Central memory CD8-positive, alpha-beta T cell (primary cell): Measurements from ENCODE around the gene CNKSR2.

Experiments used
- ATAC-seq: fragments of 150-1000 bp; cut with Tn5 transposase; replicated peaks from 2 replicates; pipeline ENCODE4 v1.10.0; 2022; ENCODE audit warnings: mild to moderate bottlenecking, moderate FRiP score, moderate number of reproducible peaks; ENCODE audit not compliant: poor library complexity, severe bottlenecking; ENCODE audit errors: extremely low read depth
- DNase-seq, 2 donors: peaks; one replicate each; pipeline ENCODE4 v3.0.0; 2021; ENCODE audit warnings: low spot score in 2 of 2
- H3K27ac Mint-ChIP-seq: one replicate; pipeline ENCODE4 v1.8.0; 2022; ENCODE audit warnings: low read depth, mild to moderate bottlenecking, moderate library complexity, mixed read lengths
- H3K27me3 Mint-ChIP-seq: one replicate; pipeline ENCODE4 v1.8.0; 2022; ENCODE audit warnings: mixed read lengths
- H3K36me3 Mint-ChIP-seq: one replicate; pipeline ENCODE4 v1.8.0; 2022; ENCODE audit warnings: mild to moderate bottlenecking, moderate library complexity, mixed read lengths; ENCODE audit not compliant: insufficient read depth
- H3K4me1 Mint-ChIP-seq: one replicate; pipeline ENCODE4 v1.8.0; 2022; ENCODE audit warnings: mixed read lengths
- H3K4me3 Mint-ChIP-seq: one replicate; pipeline ENCODE4 v1.8.0; 2022; ENCODE audit warnings: mild to moderate bottlenecking, moderate library complexity, mixed read lengths
- H3K9me3 Mint-ChIP-seq: one replicate; pipeline ENCODE4 v1.8.0; 2022; ENCODE audit warnings: mixed read lengths

Gene CNKSR2

GRCh38 chrX:21639775-21640174 is 265.6 kb downstream of the CNKSR2 start:
- Mint-ChIP-seq H3K27ac (no peak overlapping the region), H3K4me3 (no peak overlapping the region), H3K9me3 (no peaks in the 10 kb centered on the region), H3K4me1 (no peaks in the 10 kb centered on the region), H3K27me3 (no peaks in the 10 kb centered on the region), H3K36me3 (no peaks in the 10 kb centered on the region)
- ATAC-seq: no peak
- no peak for DNase-seq

GRCh38 chrX:21645431-21645830 is 271.2 kb downstream of the CNKSR2 start:
- ATAC-seq: no peak
- H3K9me3 Mint-ChIP-seq: no peaks in the 10 kb centered on the region
- no peak overlapping the region for H3K4me3 Mint-ChIP-seq
- H3K36me3 Mint-ChIP-seq: no peaks in the 10 kb centered on the region
- no peaks in the 10 kb centered on the region for H3K27me3 Mint-ChIP-seq
- no peak for DNase-seq
- H3K4me1 Mint-ChIP-seq: no peaks in the 10 kb centered on the region
- no peak overlapping the region for H3K27ac Mint-ChIP-seq

GRCh38 chrX:21645886-21646285 is 271.7 kb downstream of the CNKSR2 start:
- no peak overlapping the region for H3K4me3 Mint-ChIP-seq
- ATAC-seq (no peak), DNase-seq (no peak)
- no peaks in the 10 kb centered on the region for H3K27me3 Mint-ChIP-seq
- H3K9me3 Mint-ChIP-seq: no peaks in the 10 kb centered on the region
- H3K27ac Mint-ChIP-seq: no peak overlapping the region
- H3K36me3 Mint-ChIP-seq: no peaks in the 10 kb centered on the region
- no peaks in the 10 kb centered on the region for H3K4me1 Mint-ChIP-seq

GRCh38 chrX:21655901-21656586 is 281.8 kb downstream of the CNKSR2 start:
- Mint-ChIP-seq H3K9me3 (no peaks in the 10 kb centered on the region), H3K4me1 (no peaks in the 10 kb centered on the region), H3K4me3 (no peak overlapping the region), H3K36me3 (no peaks in the 10 kb centered on the region), H3K27ac (no peak overlapping the region), H3K27me3 (no peaks in the 10 kb centered on the region)
- ATAC-seq (no peak), DNase-seq (no peak)

- Mint-ChIP-seq H3K27ac (no peak overlapping the region), H3K4me1 (no peaks in the 10 kb centered on the region), H3K36me3 (no peaks in the 10 kb centered on the region), H3K9me3 (no peaks in the 10 kb centered on the region), H3K4me3 (no peak overlapping the region), H3K27me3 (no peaks in the 10 kb centered on the region)
- ATAC-seq (no peak), DNase-seq (no peak)
These were observed 282.5 kb downstream of the CNKSR2 start for GRCh38 chrX:21656587-21657317.

- ATAC-seq (no peak), DNase-seq (no peak)
- Mint-ChIP-seq H3K36me3 (no peaks in the 10 kb centered on the region), H3K27ac (no peak overlapping the region), H3K4me1 (no peaks in the 10 kb centered on the region), H3K9me3 (no peaks in the 10 kb centered on the region), H3K27me3 (no peaks in the 10 kb centered on the region), H3K4me3 (peak overlapping the region; percentile 11)
These were observed 283.3 kb downstream of the CNKSR2 start for GRCh38 chrX:21657318-21658151.

- Mint-ChIP-seq H3K27ac (no peak within 1 kb of the TSS), H3K4me1 (no peaks in the 10 kb centered on the region), H3K9me3 (no peaks in the 10 kb centered on the region), H3K4me3 (peak within 1 kb of the TSS; percentile 11), H3K36me3 (no peaks in the 10 kb centered on the region), H3K27me3 (no peaks in the 10 kb centered on the region)
- ATAC-seq (no peak), DNase-seq (no peak)
These were observed 284.0 kb downstream of the CNKSR2 start, which contains the start of gene KLHL34 for GRCh38 chrX:21658152-21658737. Gene KLHL34 (minus strand): TSS chrX:21658330. CDS start chrX:21657788, 542 bp downstream.

GRCh38 chrX:21658746-21659145 is 284.5 kb downstream of the CNKSR2 start:
- H3K36me3 Mint-ChIP-seq: no peaks in the 10 kb centered on the region
- no peak overlapping the region for H3K4me3 Mint-ChIP-seq
- no peak overlapping the region for H3K27ac Mint-ChIP-seq
- ATAC-seq: no peak
- no peak for DNase-seq
- no peaks in the 10 kb centered on the region for H3K27me3 Mint-ChIP-seq
- no peaks in the 10 kb centered on the region for H3K9me3 Mint-ChIP-seq
- H3K4me1 Mint-ChIP-seq: no peaks in the 10 kb centered on the region

- no peaks in the 10 kb centered on the region for H3K9me3 Mint-ChIP-seq
These were observed 285.1 kb downstream of the CNKSR2 start for GRCh38 chrX:21659320-21659719.

GRCh38 chrX:21660156-21660555 is 285.9 kb downstream of the CNKSR2 start:
- no peaks in the 10 kb centered on the region for H3K36me3 Mint-ChIP-seq
- no peak overlapping the region for H3K27ac Mint-ChIP-seq
- no peaks in the 10 kb centered on the region for H3K9me3 Mint-ChIP-seq
- no peak for DNase-seq
- peaks cover 8% of the 10 kb centered on the region for H3K27me3 Mint-ChIP-seq
- ATAC-seq: no peak
- H3K4me3 Mint-ChIP-seq: no peak overlapping the region
- no peaks in the 10 kb centered on the region for H3K4me1 Mint-ChIP-seq

More at GRCh38 chrX:21659320-21659719, 285.1 kb downstream of the CNKSR2 start:
- ATAC-seq (no peak), DNase-seq (no peak)
- H3K36me3 Mint-ChIP-seq: no peaks in the 10 kb centered on the region
- H3K27me3 Mint-ChIP-seq: no peaks in the 10 kb centered on the region
- H3K27ac Mint-ChIP-seq: no peak overlapping the region
- no peaks in the 10 kb centered on the region for H3K4me1 Mint-ChIP-seq
- H3K4me3 Mint-ChIP-seq: no peak overlapping the region

- H3K4me1 Mint-ChIP-seq: no peaks in the 10 kb centered on the region
- H3K27ac Mint-ChIP-seq: no peak overlapping the region
- ATAC-seq (no peak), DNase-seq (no peak)
- H3K4me3 Mint-ChIP-seq: no peak overlapping the region
- no peaks in the 10 kb centered on the region for H3K36me3 Mint-ChIP-seq
- H3K9me3 Mint-ChIP-seq: peaks cover 4% of the 10 kb centered on the region
- H3K27me3 Mint-ChIP-seq: peaks cover 11% of the 10 kb centered on the region
These were observed 287.1 kb downstream of the CNKSR2 start for GRCh38 chrX:21661316-21661715.

- no peak overlapping the region for H3K4me3 Mint-ChIP-seq
- no peaks in the 10 kb centered on the region for H3K4me1 Mint-ChIP-seq
- H3K36me3 Mint-ChIP-seq: no peaks in the 10 kb centered on the region
- H3K27ac Mint-ChIP-seq: no peak overlapping the region
- DNase-seq (no peak), ATAC-seq (no peak)
- H3K27me3 Mint-ChIP-seq: peaks cover 11% of the 10 kb centered on the region
- peaks cover 4% of the 10 kb centered on the region for H3K9me3 Mint-ChIP-seq
These were observed 288.5 kb downstream of the CNKSR2 start for GRCh38 chrX:21662761-21663160.
